Measurements from ENCODE around the gene REV3L. TPM values are rescaled to one million over a fixed set of nuclear protein-coding genes. Genes with fewer than 3 reads are reported as not detected.

The REV3L gene
- total and polyA plus RNA-seq, 2 of the 8 experiments (the other 6 are each of a cell fraction or from before 2014, with no cell fraction given): 2.1 to 6.6 TPM

GRCh38 chr6:111530218-111530617 is 47.2 kb upstream of the REV3L start:
- no peak overlapping the region for H2AK5ac ChIP-seq (ENCODE audit: low read depth, low read length)
- WGBS, 2 experiments (ENCODE audit: extremely low coverage in 1 of 2, insufficient coverage in 1 of 2, insufficient read length in 1 of 2, insufficient replicate concordance in 2 of 2, low coverage in 1 of 2, low lambda C conversion rate in 2 of 2, missing lambda C conversion rate in 1 of 2): 92% methylated on average over 2 of the region's 2 CpGs; no CpG with 5 or more reads in 1 of the 2 experiments
- no peak overlapping the region for H2BK120ac ChIP-seq (replicated peaks; ENCODE audit: low read depth, low read length)
- H3K23ac ChIP-seq (ENCODE audit: insufficient read length): no peak overlapping the region
- no peak for DNase-seq (ENCODE audit: low read depth in 1 of 2, low spot score in 2 of 2)
- H3K14ac ChIP-seq (ENCODE audit: insufficient read length): no peak overlapping the region
- H2BK15ac ChIP-seq (ENCODE audit: low read length): no peak overlapping the region
- no peak overlapping the region for H3K9ac ChIP-seq (replicated peaks in 1 of 4; ENCODE audit: extremely low read depth in 1 of 4, low read depth in 3 of 4, low read length in 3 of 4)
- no peaks in the 10 kb centered on the region for H3K9me3 ChIP-seq (ENCODE audit: insufficient read depth in 2 of 2, low read depth in 1 of 2, low read length in 1 of 2)
- H2BK12ac ChIP-seq (ENCODE audit: low read depth, low read length): no peak overlapping the region
- H3K27me3 ChIP-seq (replicated peaks in 1 of 4; ENCODE audit: control insufficient read depth in 3 of 4, extremely low read depth in 1 of 4, insufficient read depth in 3 of 4, low read length in 3 of 4): no peaks in the 10 kb centered on the region
- peaks cover 0 to 8% (median 2%) of the 10 kb centered on the region in 4 experiments; a peak in 4 of 7 replicates for H3K4me1 ChIP-seq (replicated peaks in 1 of 4; ENCODE audit: control insufficient read depth in 3 of 4, insufficient read depth in 4 of 4, low read length in 3 of 4)
- no peak overlapping the region for H2AFZ ChIP-seq (ENCODE audit: low read length)
- H4K20me1 ChIP-seq (replicated peaks in 1 of 2; ENCODE audit: control insufficient read depth in 1 of 2, insufficient read depth in 2 of 2, low read length in 2 of 2): peaks cover 0 to 2% of the 10 kb centered on the region in 2 experiments
- no peak overlapping the region for H3K4ac ChIP-seq (replicated peaks; ENCODE audit: insufficient read length, low read depth, low read length)
- no peak overlapping the region for H3K4me3 ChIP-seq (ENCODE audit: extremely low read depth in 1 of 4, insufficient read depth in 2 of 4, low read depth in 3 of 4, low read length in 4 of 4)
- no peak overlapping the region for H4K5ac ChIP-seq (ENCODE audit: insufficient read length, low read depth, low read length)
- no peaks in the 10 kb centered on the region; the same call in 1 of the 2 replicates for H3K79me1 ChIP-seq (ENCODE audit: low read depth, low read length)
- no peak overlapping the region for H3K56ac ChIP-seq (replicated peaks; ENCODE audit: insufficient read length, low read depth, low read length)
- H4K91ac ChIP-seq (replicated peaks; ENCODE audit: insufficient read length, low read length): no peak overlapping the region
- no peak for FAIRE-seq
- ChIA-PET POLR2A (ENCODE audit: partially characterized antibody) (interaction anchor here (1.3 to 1.4 kb wide), 2 partner anchors 11 to 23 kb away, joined by 3 read pairs; no protein-coding TSS in a partner anchor), CTCF (ENCODE audit: partially characterized antibody) (interaction anchor here (1.2 to 1.4 kb wide), 2 partner anchors 11 to 34 kb away, joined by 4 to 6 read pairs; no protein-coding TSS in a partner anchor)
- H3K79me2 ChIP-seq (ENCODE audit: control insufficient read depth in 1 of 2, insufficient read depth in 2 of 2, low read length in 2 of 2): peaks cover 0 to 2% of the 10 kb centered on the region in 2 experiments; a peak in 1 of 4 replicates
- H3K36me3 ChIP-seq (ENCODE audit: control insufficient read depth in 2 of 4, insufficient read depth in 4 of 4, low read length in 3 of 4): no peaks in the 10 kb centered on the region
- no peak overlapping the region for H3K18ac ChIP-seq (ENCODE audit: extremely low read depth, low read length)
- H2BK5ac ChIP-seq (ENCODE audit: low read depth, low read length): no peak overlapping the region
- H4K8ac ChIP-seq (ENCODE audit: extremely low read depth, insufficient read depth, low read length): no peak overlapping the region
- no peak overlapping the region for H3K4me2 ChIP-seq (ENCODE audit: insufficient read depth in 1 of 2, low read depth in 2 of 2, low read length in 2 of 2)
- H2BK20ac ChIP-seq (ENCODE audit: low read length): no peak overlapping the region
- no peaks in the 10 kb centered on the region; the same call in 1 of the 2 replicates for H3K23me2 ChIP-seq (ENCODE audit: low read depth, low read length)
- no peak overlapping the region for H3K27ac ChIP-seq (ENCODE audit: low read depth, low read length)
- TF ChIP-seq SP4 (IDR thresholded peaks at IDR 0.05; ENCODE audit: low read length) (no peak), KDM5A (IDR thresholded peaks at IDR 0.05; ENCODE audit: low read length) (no peak), SUZ12 (IDR thresholded peaks at IDR 0.05; ENCODE audit: low read length) (no peak), JUND (IDR thresholded peaks at IDR 0.05; ENCODE audit: low read length) (no peak), BRCA1 (IDR thresholded peaks at IDR 0.05; ENCODE audit: low read depth, low read length) (no peak), BACH1 (IDR thresholded peaks at IDR 0.05; ENCODE audit: low read length) (no peak), CREB1 (IDR thresholded peaks at IDR 0.05) (no peak), RBBP5 (IDR thresholded peaks at IDR 0.05; ENCODE audit: borderline replicate concordance, low read depth, low read length) (no peak), HDAC6 (IDR thresholded peaks at IDR 0.05; ENCODE audit: low read depth, low read length) (no peak), JUN (IDR thresholded peaks at IDR 0.05; ENCODE audit: low read depth, low read length) (no peak), ASH2L (IDR thresholded peaks at IDR 0.05; ENCODE audit: low read length) (no peak)

All from H1 (cell line).